Measurements from ENCODE around the gene CD4.
A peak's percentile ranks its signal among the peaks of the same experiment; 100 is the strongest.

Gene CD4

GRCh38 chr12:6765048-6765633 is 24.2 kb upstream of the CD4 start:
- FAIRE-seq (no peak), DNase-seq (ENCODE audit: low spot score) (no peak)

DNA sequence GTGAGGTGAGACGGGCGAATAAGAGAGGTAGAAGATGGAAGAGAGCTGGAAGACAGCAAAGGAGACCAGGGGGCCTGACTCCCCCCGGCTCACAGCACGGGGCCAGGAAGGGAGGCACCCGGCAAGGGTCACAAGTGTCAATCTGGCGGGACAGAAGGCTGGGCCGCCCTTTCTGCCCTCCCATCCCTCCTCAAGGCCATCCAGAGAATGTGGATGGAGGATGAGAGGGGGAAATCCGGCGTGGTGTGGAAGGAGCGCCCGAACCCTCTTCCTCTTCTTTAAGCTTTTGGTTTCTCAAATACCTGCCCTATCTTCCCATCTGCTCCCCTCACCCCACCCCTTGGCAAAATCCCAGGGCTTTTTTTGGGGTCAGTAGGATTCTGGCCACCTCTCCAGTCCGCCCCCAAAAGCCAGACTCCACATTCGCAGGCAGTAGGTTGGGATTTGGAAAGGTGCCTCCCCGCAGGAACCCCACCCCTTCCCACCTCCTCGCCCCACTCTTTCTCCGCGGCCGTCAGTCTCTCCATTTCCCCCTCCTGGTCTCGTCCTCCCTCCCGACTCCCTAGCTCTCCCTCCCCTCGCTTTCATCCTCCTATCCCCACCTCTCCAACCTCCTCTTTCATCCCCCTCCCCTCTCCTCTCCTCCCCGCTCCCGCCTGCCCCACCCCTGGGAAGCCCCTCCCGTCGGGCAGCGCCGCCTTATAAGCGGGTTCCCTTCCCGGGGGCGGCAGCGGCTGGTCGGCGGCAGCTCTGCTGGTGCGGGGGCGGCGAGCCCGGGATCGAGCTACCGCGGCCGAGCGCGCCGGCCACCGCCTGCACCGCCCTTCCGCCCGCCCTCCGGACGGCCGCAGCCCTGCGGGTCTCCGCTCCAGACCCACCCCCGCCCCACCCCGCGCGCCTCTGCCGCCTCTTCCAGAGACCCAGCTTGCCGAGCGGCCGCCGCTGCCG is 23.4 kb upstream of the CD4 start, which contains the start of gene PTMS:
Gene PTMS, plus strand, starts transcription at position 730 of the 948 bp plus-strand sequence. CDS start 343 bp downstream, outside the sequence.
- FAIRE-seq (peak; percentile 92), DNase-seq (ENCODE audit: low spot score) (peak; percentile 96)

DNA sequence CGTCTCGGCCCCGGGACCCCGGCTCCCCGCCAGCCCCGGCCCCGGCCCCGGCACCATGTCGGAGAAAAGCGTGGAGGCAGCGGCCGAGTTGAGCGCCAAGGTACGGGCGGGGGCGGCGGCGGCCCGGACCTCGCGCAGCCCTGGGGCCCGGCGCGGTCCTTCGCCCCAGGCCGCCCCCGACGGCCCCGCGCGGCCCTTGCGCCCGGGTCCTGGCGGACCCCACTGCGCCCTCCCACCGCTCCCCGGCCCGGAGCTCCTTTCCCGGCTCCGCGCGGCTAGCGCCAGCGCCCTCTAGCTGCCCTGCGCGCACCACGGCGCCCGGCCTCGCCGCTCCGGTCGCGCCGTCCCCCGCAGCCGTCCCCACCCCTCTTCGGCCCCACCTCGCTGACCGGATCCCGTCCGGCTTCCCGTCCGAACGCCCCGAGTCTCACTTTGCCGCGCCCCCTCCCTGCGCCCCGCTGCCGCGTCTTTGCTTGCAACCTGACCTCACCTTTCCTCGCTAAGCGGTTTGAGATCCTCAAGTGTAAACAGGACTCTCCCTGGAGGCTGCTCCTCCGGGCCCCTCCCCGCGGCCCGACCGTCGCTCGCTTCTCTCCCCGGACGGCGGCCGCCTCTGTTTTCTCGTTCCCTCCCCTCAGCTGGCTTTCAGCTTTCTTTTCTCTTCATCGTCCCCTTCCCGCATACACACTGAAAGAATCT is 22.5 kb upstream of the CD4 start:
- peak; percentile 58 for FAIRE-seq
- peak; percentile 83 for DNase-seq (ENCODE audit: low spot score)

- DNase-seq (ENCODE audit: low spot score) = no peak
- peak; percentile 90 for FAIRE-seq
Observed at GRCh38 chr12:6767353-6768319, 21.7 kb upstream of the CD4 start.

- DNase-seq (ENCODE audit: low spot score) (no peak), FAIRE-seq (peak; percentile 27)
Observed at GRCh38 chr12:6768437-6768914, 20.9 kb upstream of the CD4 start.

DNA sequence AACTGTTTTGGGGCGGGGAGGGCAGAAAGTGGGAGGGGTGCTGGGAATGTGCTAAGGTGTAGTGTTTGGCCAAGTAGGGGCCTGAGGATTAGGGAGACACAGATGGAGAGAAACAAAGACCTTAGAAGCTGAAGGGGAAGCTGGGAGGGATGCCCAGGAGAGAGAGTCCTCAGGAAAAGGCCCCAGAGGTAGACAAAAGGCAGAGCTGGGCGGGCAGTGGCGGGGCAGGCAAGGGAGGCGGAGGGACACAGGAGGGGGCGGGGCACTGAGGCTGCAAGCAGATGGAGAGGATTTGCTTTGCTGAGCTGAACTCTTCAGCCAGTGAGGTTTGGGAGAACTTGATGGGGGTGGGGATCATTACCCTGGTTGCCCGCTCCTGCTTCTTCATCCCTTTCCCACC is 20.3 kb upstream of the CD4 start:
- no peak for DNase-seq (ENCODE audit: low spot score)
- FAIRE-seq = peak; percentile 55

- no peak for FAIRE-seq
- no peak for DNase-seq (ENCODE audit: low spot score)
Observed at GRCh38 chr12:6769666-6770065, 19.7 kb upstream of the CD4 start.

DNA sequence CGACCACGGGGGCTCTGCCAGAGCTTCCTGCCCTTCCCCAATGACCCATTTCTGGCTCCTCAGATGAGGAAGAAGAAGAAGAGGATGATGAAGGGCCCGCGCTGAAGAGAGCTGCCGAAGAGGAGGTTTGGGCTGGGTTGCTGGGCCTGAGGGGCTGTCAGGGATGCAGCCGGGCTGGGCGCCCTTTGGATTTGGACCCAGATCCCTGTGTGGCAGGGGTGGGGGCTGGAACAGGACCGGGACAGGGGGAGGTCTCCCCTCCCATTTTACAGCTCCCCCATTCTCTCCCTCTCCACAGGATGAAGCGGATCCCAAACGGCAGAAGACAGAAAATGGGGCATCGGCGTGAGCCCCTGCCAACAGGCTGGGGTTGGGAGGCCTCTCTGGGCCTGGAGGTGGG is 19.2 kb upstream of the CD4 start:
- FAIRE-seq (no peak), DNase-seq (ENCODE audit: low spot score) (no peak)

- FAIRE-seq (no peak), DNase-seq (ENCODE audit: low spot score) (no peak)
Observed at GRCh38 chr12:6770600-6770999, 18.7 kb upstream of the CD4 start.

GRCh38 chr12:6771091-6771495 is 18.2 kb upstream of the CD4 start:
- DNase-seq (ENCODE audit: low spot score) = no peak
- FAIRE-seq = peak; percentile 61

GRCh38 chr12:6771509-6772330 is 17.6 kb upstream of the CD4 start:
- no peak for DNase-seq (ENCODE audit: low spot score)
- peak; percentile 42 for FAIRE-seq

DNA sequence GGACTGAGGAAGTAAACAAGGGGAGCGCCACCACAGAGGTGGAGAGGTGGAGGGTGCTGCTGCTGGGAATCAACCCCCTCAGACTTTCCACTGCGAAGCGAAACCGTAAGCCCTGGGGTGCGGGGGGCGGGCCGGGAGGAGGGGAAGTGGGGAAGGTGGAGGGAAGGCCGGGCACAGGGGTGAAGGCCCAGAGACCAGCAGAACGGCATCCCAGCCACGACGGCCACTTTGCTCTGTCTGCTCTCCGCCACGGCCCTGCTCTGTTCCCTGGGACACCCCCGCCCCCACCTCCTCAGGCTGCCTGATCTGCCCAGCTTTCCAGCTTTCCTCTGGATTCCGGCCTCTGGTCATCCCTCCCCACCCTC is 17.0 kb upstream of the CD4 start, which contains the start of gene LAG3:
Gene LAG3, plus strand, starts transcription at position 190 of the 365 bp plus-strand sequence. CDS start 333 bp downstream, outside the sequence.
- FAIRE-seq (no peak), DNase-seq (ENCODE audit: low spot score) (no peak)

DNA sequence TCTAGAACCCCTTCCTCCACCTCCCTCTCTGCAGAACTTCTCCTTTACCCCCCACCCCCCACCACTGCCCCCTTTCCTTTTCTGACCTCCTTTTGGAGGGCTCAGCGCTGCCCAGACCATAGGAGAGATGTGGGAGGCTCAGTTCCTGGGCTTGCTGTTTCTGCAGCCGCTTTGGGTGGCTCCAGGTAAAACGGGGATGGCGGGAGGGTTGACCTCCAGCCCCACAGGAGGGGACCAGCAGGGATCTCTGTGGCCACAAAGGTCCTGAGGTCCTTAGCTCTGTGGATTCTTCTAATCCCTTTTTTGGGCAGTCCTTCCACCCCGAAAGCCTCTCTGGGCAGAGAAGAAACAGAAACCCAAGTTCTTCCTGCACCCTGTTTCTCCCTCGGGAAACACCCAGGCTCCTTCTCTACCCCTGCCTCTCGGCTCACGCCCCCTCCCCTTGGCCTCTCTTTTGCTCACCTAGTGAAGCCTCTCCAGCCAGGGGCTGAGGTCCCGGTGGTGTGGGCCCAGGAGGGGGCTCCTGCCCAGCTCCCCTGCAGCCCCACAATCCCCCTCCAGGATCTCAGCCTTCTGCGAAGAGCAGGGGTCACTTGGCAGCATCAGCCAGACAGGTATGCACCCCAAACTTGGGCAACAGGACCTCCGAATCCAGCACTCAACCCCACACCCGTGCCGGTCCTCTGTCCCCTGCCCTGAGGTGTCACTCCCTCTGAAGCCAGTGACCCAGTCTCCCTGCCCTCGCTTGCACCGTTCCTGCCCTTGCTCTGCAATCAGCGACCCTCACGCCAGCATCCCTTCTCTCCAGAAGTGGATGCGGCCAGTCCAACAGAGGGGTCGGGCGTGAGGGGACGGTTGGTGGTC is 16.4 kb upstream of the CD4 start:
- FAIRE-seq (peak; percentile 65), DNase-seq (ENCODE audit: low spot score) (no peak)

- FAIRE-seq (no peak), DNase-seq (ENCODE audit: low spot score) (no peak)
Observed at GRCh38 chr12:6773590-6774351, 15.6 kb upstream of the CD4 start.

DNA sequence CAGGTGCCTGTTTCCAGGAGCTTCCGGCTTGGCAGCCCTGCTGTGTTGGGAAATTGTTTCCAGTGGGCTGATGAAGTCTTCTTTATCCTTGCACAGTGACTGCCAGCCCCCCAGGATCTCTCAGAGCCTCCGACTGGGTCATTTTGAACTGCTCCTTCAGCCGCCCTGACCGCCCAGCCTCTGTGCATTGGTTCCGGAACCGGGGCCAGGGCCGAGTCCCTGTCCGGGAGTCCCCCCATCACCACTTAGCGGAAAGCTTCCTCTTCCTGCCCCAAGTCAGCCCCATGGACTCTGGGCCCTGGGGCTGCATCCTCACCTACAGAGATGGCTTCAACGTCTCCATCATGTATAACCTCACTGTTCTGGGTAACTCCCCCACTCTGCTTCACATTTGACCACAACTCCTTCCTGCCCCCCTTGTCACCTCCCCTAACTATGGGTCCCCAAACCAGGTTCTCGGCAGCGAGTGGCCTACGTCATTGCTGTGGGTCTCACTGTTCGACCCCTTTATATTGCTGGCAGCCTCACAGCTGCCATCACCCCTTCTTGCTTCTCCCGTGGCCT is 14.7 kb upstream of the CD4 start:
- FAIRE-seq (no peak), DNase-seq (ENCODE audit: low spot score) (no peak)

DNA sequence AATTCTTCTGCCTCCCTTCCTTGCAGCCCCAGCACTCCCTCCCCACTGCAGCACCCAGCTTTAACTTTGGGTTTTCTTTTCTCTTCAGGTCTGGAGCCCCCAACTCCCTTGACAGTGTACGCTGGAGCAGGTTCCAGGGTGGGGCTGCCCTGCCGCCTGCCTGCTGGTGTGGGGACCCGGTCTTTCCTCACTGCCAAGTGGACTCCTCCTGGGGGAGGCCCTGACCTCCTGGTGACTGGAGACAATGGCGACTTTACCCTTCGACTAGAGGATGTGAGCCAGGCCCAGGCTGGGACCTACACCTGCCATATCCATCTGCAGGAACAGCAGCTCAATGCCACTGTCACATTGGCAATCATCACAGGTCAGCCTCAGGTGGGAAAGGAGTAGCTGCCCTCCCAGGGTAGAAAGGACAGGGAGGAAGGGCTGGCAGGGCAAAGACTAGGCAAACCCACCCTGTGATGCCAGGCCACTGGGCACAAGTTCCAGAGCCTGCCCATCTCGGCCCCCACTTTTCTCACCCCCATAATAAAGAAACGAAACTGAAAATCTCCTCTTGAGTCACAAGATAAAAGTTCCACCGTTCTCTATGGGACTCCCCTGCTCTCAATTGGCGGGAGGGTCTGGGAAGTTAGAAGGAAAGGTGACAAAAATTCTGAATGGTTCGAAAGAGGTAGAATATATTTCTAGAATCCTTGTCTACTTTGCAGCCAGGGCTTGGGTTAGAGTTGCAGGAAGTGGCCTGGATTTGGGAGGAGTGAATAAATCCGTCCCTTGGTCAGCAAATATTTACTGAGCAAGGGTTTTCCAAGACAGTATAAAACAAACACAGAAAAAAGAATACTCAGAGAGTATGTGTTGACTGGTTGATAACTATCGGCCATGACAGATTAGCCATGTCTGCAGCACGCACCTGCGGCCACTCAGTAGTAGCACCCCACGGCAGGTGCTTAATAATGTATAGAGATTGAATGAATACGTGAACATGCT is 13.8 kb upstream of the CD4 start:
- FAIRE-seq (no peak), DNase-seq (ENCODE audit: low spot score) (no peak)

All from urothelium cell line (cell line).